ENCODE data around the gene RCN2.

Gene RCN2

GRCh38 chr15:76916369-76916768 is 15.2 kb upstream of the RCN2 start:
- no peak overlapping the region for H3K4me3 ChIP-seq (ENCODE audit: low read depth, low read length)
- no peak for TF ChIP-seq CTCF (IDR thresholded peaks at IDR 0.05; ENCODE audit: borderline replicate concordance, insufficient read depth, low read depth, low read length)

GRCh38 chr15:76928201-76928600 is 3.3 kb upstream of the RCN2 start:
- H3K4me3 ChIP-seq (ENCODE audit: low read depth, low read length), result no peak overlapping the region
- TF ChIP-seq CTCF (IDR thresholded peaks at IDR 0.05; ENCODE audit: borderline replicate concordance, insufficient read depth, low read depth, low read length), result no peak

- no peak for TF ChIP-seq CTCF (IDR thresholded peaks at IDR 0.05; ENCODE audit: borderline replicate concordance, insufficient read depth, low read depth, low read length)
- no peak overlapping the region for H3K4me3 ChIP-seq (ENCODE audit: low read depth, low read length)
These were observed 2.4 kb upstream of the RCN2 start for GRCh38 chr15:76929011-76929760.

- TF ChIP-seq CTCF (IDR thresholded peaks at IDR 0.05; ENCODE audit: borderline replicate concordance, insufficient read depth, low read depth, low read length), result no peak
- peak overlapping the region; percentile 53 for H3K4me3 ChIP-seq (ENCODE audit: low read depth, low read length)
These were observed 635 bp upstream of the RCN2 start for GRCh38 chr15:76930831-76931396.

- peak overlapping the region; percentile 53 for H3K4me3 ChIP-seq (ENCODE audit: low read depth, low read length)
- no peak for TF ChIP-seq CTCF (IDR thresholded peaks at IDR 0.05; ENCODE audit: borderline replicate concordance, insufficient read depth, low read depth, low read length)
These were observed 802 bp downstream of the RCN2 start for GRCh38 chr15:76932135-76932966.

GRCh38 chr15:76935620-76936019 is 4.1 kb downstream of the RCN2 start:
- no peak overlapping the region for H3K4me3 ChIP-seq (ENCODE audit: low read depth, low read length)
- TF ChIP-seq CTCF (IDR thresholded peaks at IDR 0.05; ENCODE audit: borderline replicate concordance, insufficient read depth, low read depth, low read length), result no peak
